ENCODE measurements around the gene PDZRN3. TPM values are rescaled to one million over a fixed set of nuclear protein-coding genes. Genes with fewer than 3 reads are reported as not detected.

The PDZRN3 gene
- total and polyA plus RNA-seq, 11 donors: 30.2 to 163 (median 76.7) TPM

- no peak for ATAC-seq
- Histone ChIP-seq H3K27ac (no peak overlapping the region), H3K4me1 (peaks cover 0 to 62% (median 14%) of the 10 kb centered on the region in 12 donors)
Measured at GRCh38 chr3:73577704-73578103, 47.0 kb downstream of the PDZRN3 start.

DNA sequence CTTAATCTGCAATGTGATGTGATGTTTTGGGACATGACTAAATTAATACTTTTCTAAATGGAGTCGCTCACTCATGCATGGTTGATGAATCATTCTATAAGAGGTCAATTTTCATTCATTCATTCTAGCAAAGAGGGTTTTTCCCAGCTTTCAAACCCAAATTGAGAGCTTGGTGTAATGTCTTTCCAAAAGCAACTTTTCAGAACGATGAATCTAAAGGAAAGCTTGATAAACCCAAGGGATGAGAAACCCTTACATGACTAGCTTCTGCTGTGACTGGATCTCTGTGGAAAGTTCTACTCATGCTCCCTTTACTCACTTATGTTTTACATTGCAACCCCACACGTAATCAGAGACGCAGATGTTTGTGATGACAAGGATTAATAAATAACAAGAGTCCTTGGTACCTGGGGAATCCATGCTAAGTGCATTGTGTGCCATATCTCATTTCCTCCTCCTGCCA is 47.7 kb downstream of the PDZRN3 start:
- no peak for DNase-seq
- ATAC-seq: no peak
- Histone ChIP-seq H3K9me3 (no peaks in the 10 kb centered on the region), H3K27me3 (no peaks in the 10 kb centered on the region), H3K36me3 (no peaks in the 10 kb centered on the region), H3K4me1 (peaks cover 0 to 62% (median 12%) of the 10 kb centered on the region in 12 donors), H3K4me3 (no peak overlapping the region), H3K27ac (no peak overlapping the region)
- intact Hi-C loops (cut with DNase I): no loop called here
- TF ChIP-seq POLR2A (IDR thresholded peaks at IDR 0.05) (no peak), CTCF (IDR thresholded peaks at IDR 0.05) (no peak)
- WGBS, 4 donors: 48 to 57% (median 51%) methylated on average over 4 of the region's 4 CpGs

More at GRCh38 chr3:73577704-73578103, 47.0 kb downstream of the PDZRN3 start:
- H3K27me3 ChIP-seq: no peaks in the 10 kb centered on the region
- intact Hi-C loops (cut with DNase I): no loop called here
- no peaks in the 10 kb centered on the region for H3K36me3 ChIP-seq
- 87 to 88% (median 87%) methylated on average over 5 of the region's 5 CpGs for WGBS, 4 donors
- no peak for DNase-seq
- no peaks in the 10 kb centered on the region for H3K9me3 ChIP-seq
- no peak overlapping the region for H3K4me3 ChIP-seq
- TF ChIP-seq CTCF (IDR thresholded peaks at IDR 0.05) (no peak), POLR2A (IDR thresholded peaks at IDR 0.05) (no peak)

DNA sequence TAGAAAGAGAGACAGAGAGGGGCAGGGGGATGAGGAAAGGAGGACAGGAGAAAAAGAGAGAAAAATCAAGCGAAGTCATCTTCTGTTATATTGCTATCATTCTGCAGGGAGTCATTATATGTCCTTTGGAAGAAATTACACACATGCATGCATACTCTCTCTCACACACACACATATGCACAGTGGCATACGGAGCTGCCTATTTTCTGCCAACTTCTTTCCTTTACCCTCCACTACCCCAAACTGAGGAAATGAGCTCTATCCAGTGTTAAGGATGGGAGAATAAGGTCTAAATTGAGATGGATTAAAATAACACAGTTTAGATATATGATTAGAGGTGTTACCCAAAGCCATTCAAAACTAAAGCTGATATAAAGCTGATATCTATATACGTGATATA is 48.8 kb downstream of the PDZRN3 start:
- no peak overlapping the region for H3K4me3 ChIP-seq
- TF ChIP-seq CTCF (IDR thresholded peaks at IDR 0.05): no peak
- no peak for TF ChIP-seq POLR2A (IDR thresholded peaks at IDR 0.05)
- no peak for ATAC-seq
- no peak for DNase-seq
- WGBS, 4 donors: 60 to 68% (median 66%) methylated on average over 3 of the region's 3 CpGs
- no peaks in the 10 kb centered on the region for H3K9me3 ChIP-seq
- no peaks in the 10 kb centered on the region for H3K27me3 ChIP-seq
- no peaks in the 10 kb centered on the region for H3K36me3 ChIP-seq
- H3K27ac ChIP-seq: peak overlapping the region in 1 of 12 donors; percentile 32
- H3K4me1 ChIP-seq: peaks cover 0 to 64% (median 12%) of the 10 kb centered on the region in 12 donors
- intact Hi-C loops (cut with DNase I): no loop called here

GRCh38 chr3:73575519-73575918 is 49.2 kb downstream of the PDZRN3 start:
- DNase-seq: no peak
- peak in 1 of 4 donors; percentile 54 for ATAC-seq
- TF ChIP-seq POLR2A (IDR thresholded peaks at IDR 0.05) (no peak), CTCF (IDR thresholded peaks at IDR 0.05) (no peak)
- 24 to 57% (median 51%) methylated on average over 2 of the region's 2 CpGs for WGBS, 4 donors
- H3K27ac ChIP-seq: peak overlapping the region in 1 of 12 donors; percentile 32
- H3K4me3 ChIP-seq: no peak overlapping the region
- no peaks in the 10 kb centered on the region for H3K27me3 ChIP-seq
- H3K36me3 ChIP-seq: no peaks in the 10 kb centered on the region
- no peaks in the 10 kb centered on the region for H3K9me3 ChIP-seq
- intact Hi-C loops (cut with DNase I): no loop called here
- H3K4me1 ChIP-seq: peaks cover 0 to 62% (median 8%) of the 10 kb centered on the region in 12 donors

Data from heart left ventricle (tissue), 16 donors.